ENCODE measurements around the gene VTI1A.

The VTI1A gene

GRCh38 chr10:112637901-112638300 lies 190.9 kb downstream of the VTI1A start:
- DNase-seq (ENCODE audit: low read depth in 3 of 3), result no peak

DNA sequence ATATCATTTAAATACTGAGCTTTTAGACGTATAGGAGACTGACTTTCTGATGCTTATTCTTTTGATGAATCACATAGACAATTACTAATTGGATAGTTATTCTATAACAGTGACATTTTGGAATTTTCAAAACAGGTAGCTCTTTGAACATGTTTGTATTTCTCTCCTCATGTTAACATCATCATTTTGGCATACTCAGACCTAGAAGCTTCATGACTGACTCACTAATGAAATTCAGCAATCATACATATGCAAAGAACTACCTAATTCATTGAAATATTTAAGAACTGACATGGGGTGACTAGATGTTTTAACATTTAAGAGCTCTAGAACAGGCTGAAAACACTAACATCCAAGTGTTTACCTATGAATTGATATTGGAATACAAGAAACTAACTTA lies 192.3 kb downstream of the VTI1A start:
- no peak for DNase-seq (ENCODE audit: low read depth in 3 of 3)

DNA sequence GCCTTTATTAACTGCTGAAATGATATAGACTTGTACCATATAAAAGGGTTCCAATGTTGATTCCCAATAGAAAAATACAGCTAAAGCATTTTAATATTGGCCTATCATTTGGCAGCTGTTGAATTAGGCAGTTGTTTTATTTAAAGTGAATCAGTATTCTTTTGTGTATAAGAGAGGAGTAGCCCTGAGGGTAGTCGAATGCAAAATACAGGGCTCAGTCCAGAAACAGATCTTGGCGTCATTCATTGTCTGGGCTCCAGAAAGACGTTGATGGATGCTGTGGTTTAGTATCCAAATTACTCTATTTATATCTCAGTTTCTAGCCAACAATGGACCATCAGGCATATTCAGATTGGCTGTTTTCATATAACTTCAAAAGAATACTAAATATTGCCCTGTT lies 193.6 kb downstream of the VTI1A start:
- DNase-seq (ENCODE audit: low read depth in 3 of 3), result no peak

- no peak for DNase-seq (ENCODE audit: low read depth in 3 of 3)
These were observed 196.7 kb downstream of the VTI1A start for GRCh38 chr10:112643600-112644264.

- no peak for DNase-seq (ENCODE audit: low read depth in 3 of 3)
These were observed 197.2 kb downstream of the VTI1A start for GRCh38 chr10:112644265-112644645.

- DNase-seq (ENCODE audit: low read depth in 3 of 3), result no peak
These were observed 202.2 kb downstream of the VTI1A start for GRCh38 chr10:112649006-112649821.

DNA sequence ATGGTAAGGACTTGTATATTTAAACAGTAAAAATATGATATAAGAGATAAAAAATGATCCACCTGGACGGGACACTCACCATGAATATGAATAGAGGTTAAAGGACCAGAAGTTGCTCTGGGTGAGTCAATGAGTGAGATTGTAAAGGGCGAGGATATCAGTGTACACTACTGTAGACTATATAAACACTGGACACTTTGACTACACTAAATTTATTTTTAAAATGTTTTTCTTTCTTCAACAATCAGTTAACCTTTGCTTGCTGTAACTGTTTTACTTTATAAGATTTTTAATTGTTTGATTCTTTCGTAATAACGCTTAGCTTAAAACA lies 202.8 kb downstream of the VTI1A start:
- no peak for DNase-seq (ENCODE audit: low read depth in 3 of 3)

DNA sequence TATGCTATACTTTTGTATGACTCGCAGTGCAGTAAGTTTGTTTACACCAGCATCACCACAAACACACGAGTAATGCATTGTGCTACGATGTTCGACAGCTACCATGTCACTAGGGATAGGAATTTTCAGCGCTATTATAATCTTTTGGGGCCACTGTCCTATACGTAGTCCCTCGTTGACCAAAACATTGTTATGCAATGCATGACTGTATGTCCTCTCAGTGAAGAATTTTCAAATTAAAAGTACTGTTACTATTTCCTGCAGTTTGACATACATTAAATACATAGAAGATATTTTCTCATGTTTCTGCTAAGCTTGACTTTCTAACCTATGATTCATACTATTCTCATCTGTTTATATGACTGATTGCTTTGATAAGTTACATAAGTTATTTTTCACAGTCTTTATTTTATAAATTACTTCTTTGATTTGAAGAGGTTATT lies 203.6 kb downstream of the VTI1A start:
- no peak for DNase-seq (ENCODE audit: low read depth in 3 of 3)

GRCh38 chr10:112653215-112653614 lies 206.2 kb downstream of the VTI1A start:
- DNase-seq (ENCODE audit: low read depth in 3 of 3), result no peak

GRCh38 chr10:112653851-112654250 lies 206.8 kb downstream of the VTI1A start:
- DNase-seq (ENCODE audit: low read depth in 3 of 3), result no peak

GRCh38 chr10:112654794-112655193 lies 207.8 kb downstream of the VTI1A start:
- DNase-seq (ENCODE audit: low read depth in 3 of 3), result no peak

DNA sequence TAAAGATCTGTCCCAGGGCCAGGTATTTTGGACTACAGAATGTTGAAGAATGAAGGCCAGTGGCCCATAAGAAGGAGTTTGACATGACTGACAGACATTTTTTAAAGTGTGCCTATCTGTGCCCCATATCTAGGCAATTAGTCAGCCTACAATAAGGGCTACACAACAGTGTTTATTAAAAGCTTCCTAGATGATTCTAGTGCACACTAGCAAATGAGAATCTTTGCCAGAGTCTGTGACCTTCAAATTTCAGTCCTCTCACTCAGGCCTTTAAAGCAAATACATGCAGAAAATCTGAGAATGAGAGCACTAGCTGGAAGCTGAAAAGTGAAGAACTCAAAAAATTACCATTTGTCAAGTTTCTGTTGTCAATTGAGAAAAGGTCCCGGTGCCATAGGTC lies 208.7 kb downstream of the VTI1A start:
- no peak for DNase-seq (ENCODE audit: low read depth in 3 of 3)

DNA sequence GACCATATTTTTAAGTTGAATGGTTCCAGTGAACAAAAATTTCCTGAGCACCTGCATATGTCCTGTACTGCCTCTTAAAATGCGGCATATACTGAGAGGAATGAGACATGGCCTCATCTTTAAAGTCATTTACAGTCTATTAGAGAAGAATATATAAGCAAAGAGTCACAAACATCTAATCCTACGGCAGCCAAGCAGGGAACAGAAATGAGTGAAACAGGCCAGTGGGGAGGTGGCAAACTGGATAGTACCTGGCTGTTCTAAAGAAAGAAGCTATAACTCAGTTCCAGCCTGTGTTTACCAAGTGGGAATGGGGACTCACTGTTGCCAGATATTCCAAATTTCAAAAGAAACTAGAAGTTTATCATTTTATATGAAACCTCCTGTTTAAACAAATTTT lies 211.4 kb downstream of the VTI1A start:
- DNase-seq (ENCODE audit: low read depth in 3 of 3), result no peak

DNA sequence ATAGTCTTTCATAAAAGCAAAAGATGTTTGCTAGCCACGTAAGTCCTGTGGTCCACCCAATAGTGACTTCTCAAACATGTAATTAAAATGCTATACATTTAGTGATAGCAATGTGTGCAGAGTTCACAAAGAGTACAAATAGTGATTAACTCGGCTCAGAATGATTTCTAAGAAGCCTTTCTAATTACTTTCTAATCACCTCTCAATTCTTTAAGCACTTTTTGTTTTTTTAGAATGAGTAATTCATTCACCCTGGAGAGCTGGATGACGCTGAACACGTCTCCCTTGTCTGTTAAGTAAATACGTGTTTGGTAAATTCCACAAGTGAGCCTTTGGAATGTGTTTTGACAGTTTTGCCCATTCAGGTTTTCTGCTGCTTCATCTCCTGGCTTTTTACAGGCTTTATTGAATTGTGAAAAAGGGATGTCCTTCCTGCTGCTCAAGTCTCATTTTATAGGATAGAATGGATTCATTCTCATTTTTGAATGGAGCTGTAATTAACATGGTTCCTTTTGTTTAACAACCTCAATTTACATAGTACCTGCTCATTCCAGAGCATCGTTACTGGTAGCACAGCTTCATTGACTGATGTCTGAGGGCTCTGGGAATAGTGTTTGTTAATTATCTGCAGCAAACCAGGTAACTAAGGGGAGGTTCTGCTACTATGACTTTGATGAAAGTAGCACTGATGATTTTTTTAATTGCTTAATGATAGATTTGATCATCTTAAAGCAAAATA lies 212.1 kb downstream of the VTI1A start:
- no peak for DNase-seq (ENCODE audit: low read depth in 3 of 3)

DNA sequence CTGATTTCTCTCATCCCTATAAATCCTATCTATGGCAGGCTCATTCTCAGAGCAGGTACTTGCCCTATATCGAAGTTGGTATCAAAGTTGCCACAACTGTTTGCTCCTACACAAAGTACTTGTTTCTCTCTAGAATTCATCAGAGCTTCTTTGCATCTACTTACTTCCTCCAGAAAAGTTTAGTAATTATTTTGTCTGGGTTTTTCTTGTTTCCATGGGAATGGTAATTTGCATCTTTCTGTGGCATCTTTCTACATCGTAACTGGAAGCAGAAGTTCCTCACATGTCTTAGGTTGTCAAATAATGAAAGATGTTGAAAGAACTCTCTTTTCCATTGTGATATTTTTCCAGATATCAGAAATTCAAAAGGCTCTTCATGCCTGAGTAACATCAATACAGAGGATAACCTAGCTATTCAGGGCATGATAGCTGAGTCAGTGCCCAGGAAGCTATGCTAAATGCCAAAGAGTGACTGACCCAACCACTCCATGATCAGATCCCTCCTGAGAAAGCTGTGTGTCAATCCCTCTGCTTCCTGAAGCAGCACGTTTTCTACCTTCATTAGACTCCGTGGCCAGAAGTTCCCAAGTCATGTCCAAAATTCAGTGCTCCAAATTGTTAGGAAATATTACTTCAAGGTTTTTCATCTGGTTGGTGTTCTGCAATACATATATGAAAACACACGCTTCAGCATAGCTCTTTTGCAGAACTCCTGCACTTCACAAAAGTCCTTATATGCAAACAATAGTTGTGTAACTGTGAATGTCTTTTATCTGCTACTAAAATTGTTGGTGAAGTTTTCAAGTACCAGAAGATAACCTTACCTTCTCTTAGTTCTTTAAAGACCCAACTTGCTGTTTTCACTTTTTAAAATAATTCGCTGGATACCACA lies 216.5 kb downstream of the VTI1A start:
- no peak for DNase-seq (ENCODE audit: low read depth in 3 of 3)

DNA sequence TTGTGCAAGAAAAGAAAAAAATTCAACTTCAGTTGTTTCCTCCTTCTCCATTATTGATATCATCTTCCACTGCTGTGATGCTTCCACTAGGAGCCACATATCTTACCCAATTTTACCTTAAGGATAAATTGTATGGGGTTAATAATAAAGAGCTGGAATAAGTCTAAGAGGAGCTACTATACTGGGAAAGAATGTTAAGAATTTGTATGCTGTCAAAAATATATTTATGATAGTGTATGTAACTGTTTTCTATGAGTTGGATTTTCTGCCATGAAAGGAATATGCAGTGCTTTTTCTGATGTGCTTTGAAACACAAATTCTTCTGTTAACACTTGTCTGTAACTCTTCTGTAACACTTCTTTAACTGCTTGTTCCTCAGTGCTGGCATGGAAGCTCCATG lies 219.1 kb downstream of the VTI1A start:
- no peak for DNase-seq (ENCODE audit: low read depth in 3 of 3)

DNA sequence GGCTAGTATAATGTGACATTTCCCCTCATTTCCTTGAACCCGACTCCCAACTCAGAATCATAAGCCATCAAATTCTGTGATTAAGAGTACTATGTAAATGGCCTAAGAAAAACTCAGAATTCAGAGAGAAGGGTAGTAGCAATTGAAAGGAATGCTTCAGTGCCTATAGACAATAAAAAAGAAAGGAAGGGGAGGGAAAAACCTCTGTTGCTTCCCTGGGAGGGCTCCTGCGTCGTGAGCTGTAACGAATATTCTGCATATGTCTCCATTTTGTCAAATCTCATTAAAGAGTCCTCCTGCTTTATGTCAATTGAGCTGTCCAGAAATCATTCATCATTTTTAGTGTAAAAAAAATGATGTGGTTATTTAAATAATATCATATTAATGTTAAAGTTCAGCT lies 223.0 kb downstream of the VTI1A start:
- no peak for DNase-seq (ENCODE audit: low read depth in 3 of 3)

DNA sequence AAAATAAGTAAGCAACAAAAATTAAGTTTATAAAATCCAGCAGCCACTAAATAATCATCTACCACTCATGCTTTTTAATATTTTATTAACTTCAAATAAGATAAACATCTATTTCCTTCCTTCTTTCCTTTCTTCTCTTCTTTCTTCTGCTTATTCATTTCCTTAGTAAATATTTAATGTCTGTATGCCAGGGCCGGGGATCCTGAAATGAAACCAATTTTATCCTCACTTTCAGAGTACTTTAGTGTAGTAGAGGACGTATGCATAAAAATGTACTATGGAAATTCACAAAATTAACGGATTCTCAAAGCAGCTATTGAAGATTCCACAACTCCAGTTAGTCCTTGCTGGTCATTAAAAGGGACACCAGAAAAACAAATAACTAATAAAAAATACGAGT lies 224.7 kb downstream of the VTI1A start:
- no peak for DNase-seq (ENCODE audit: low read depth in 3 of 3)

- DNase-seq (ENCODE audit: low read depth in 3 of 3), result no peak
These were observed 225.7 kb downstream of the VTI1A start for GRCh38 chr10:112672706-112673105.

- DNase-seq (ENCODE audit: low read depth in 3 of 3), result no peak
These were observed 228.6 kb downstream of the VTI1A start for GRCh38 chr10:112675560-112676083.

- DNase-seq (ENCODE audit: low read depth in 3 of 3), result no peak
These were observed 230.7 kb downstream of the VTI1A start for GRCh38 chr10:112677689-112678088.

- DNase-seq (ENCODE audit: low read depth in 3 of 3), result no peak
These were observed 231.6 kb downstream of the VTI1A start for GRCh38 chr10:112678581-112678980.
